Parathyroid adenoma (tissue), 2 donors: Measurements from ENCODE around the gene RIOX2.

ENCODE experiments used
- H2AFZ ChIP-seq: fragments of 300-600 bp; sonication (generic); one replicate; pipeline ENCODE4 v1.7.0; 2017; ENCODE audit warnings: antibody characterized with exemption, mild to moderate bottlenecking
- H3K27ac ChIP-seq: fragments of 300-600 bp; sonication (generic); one replicate; pipeline ENCODE4 v1.7.0; 2017
- H3K27me3 ChIP-seq: fragments of 300-600 bp; sonication (generic); one replicate; pipeline ENCODE4 v1.7.0; 2017; ENCODE audit warnings: low read length; ENCODE audit not compliant: control insufficient read depth, insufficient read depth
- H3K36me3 ChIP-seq: fragments of 300-600 bp; sonication (generic); one replicate; pipeline ENCODE4 v1.7.0; 2017; ENCODE audit warnings: low read length; ENCODE audit not compliant: control insufficient read depth, insufficient read depth
- H3K4me1 ChIP-seq: fragments of 300-600 bp; sonication (generic); one replicate; pipeline ENCODE4 v1.7.0; 2017; ENCODE audit warnings: control low read depth
- H3K4me2 ChIP-seq: fragments of 300-600 bp; sonication (generic); one replicate; pipeline ENCODE4 v1.7.0; 2017; ENCODE audit warnings: low read length
- H3K4me3 ChIP-seq: fragments of 300-600 bp; sonication (generic); one replicate; pipeline ENCODE4 v1.7.0; 2017; ENCODE audit warnings: low read depth, low read length
- H3K79me2 ChIP-seq: fragments of 300-600 bp; sonication (generic); one replicate; pipeline ENCODE4 v1.7.0; 2017; ENCODE audit warnings: control low read depth
- H3K9ac ChIP-seq: fragments of 300-600 bp; sonication (generic); one replicate; pipeline ENCODE4 v1.7.0; 2017; ENCODE audit warnings: mild to moderate bottlenecking
- H3K9me3 ChIP-seq: fragments of 300-600 bp; sonication (generic); one replicate; pipeline ENCODE4 v1.7.0; 2017; ENCODE audit warnings: low read length; ENCODE audit not compliant: control insufficient read depth
- CTCF ChIP-seq: fragments of 300-600 bp; sonication (generic); IDR thresholded peaks from one replicate; pipeline ENCODE4 v1.7.0; 2017; ENCODE audit warnings: antibody characterized with exemption, mild to moderate bottlenecking
- donor health status: primary hyperparathyroidism.

RIOX2 gene

GRCh38 chr3:97958396-97958795 lies 13.8 kb downstream of the RIOX2 start:
- H3K79me2 ChIP-seq, result no peaks in the 10 kb centered on the region
- H3K36me3 ChIP-seq, result no peaks in the 10 kb centered on the region
- H3K9me3 ChIP-seq, result no peaks in the 10 kb centered on the region
- H3K4me3 ChIP-seq, result no peak overlapping the region
- TF ChIP-seq CTCF, result no peak
- no peak overlapping the region for H2AFZ ChIP-seq
- no peak overlapping the region for H3K9ac ChIP-seq
- no peak overlapping the region for H3K27ac ChIP-seq
- H3K4me1 ChIP-seq, result no peaks in the 10 kb centered on the region
- H3K27me3 ChIP-seq, result no peaks in the 10 kb centered on the region
- no peak overlapping the region for H3K4me2 ChIP-seq

GRCh38 chr3:97957617-97958311 lies 14.5 kb downstream of the RIOX2 start:
- H3K4me3 ChIP-seq, result no peak overlapping the region
- H3K27ac ChIP-seq, result no peak overlapping the region
- H3K4me2 ChIP-seq, result no peak overlapping the region
- H3K79me2 ChIP-seq, result no peaks in the 10 kb centered on the region
- no peaks in the 10 kb centered on the region for H3K4me1 ChIP-seq
- H2AFZ ChIP-seq, result no peak overlapping the region
- no peaks in the 10 kb centered on the region for H3K9me3 ChIP-seq
- H3K27me3 ChIP-seq, result no peaks in the 10 kb centered on the region
- H3K36me3 ChIP-seq, result no peaks in the 10 kb centered on the region
- H3K9ac ChIP-seq, result no peak overlapping the region
- TF ChIP-seq CTCF, result no peak

GRCh38 chr3:97956051-97956450 lies 16.2 kb downstream of the RIOX2 start:
- Histone ChIP-seq H3K9me3 (no peaks in the 10 kb centered on the region), H3K4me2 (no peak overlapping the region), H3K4me3 (no peak overlapping the region), H3K27me3 (no peaks in the 10 kb centered on the region), H3K27ac (no peak overlapping the region), H3K9ac (no peak overlapping the region), H3K4me1 (no peaks in the 10 kb centered on the region), H3K79me2 (no peaks in the 10 kb centered on the region), H2AFZ (no peak overlapping the region), H3K36me3 (no peaks in the 10 kb centered on the region)
- no peak for TF ChIP-seq CTCF

- H3K27me3 ChIP-seq, result no peaks in the 10 kb centered on the region
- H3K9me3 ChIP-seq, result no peaks in the 10 kb centered on the region
- H3K27ac ChIP-seq, result no peak overlapping the region
- H3K4me1 ChIP-seq, result no peaks in the 10 kb centered on the region
- H3K36me3 ChIP-seq, result no peaks in the 10 kb centered on the region
- no peak overlapping the region for H2AFZ ChIP-seq
- H3K4me2 ChIP-seq, result no peak overlapping the region
- H3K4me3 ChIP-seq, result no peak overlapping the region
- no peak for TF ChIP-seq CTCF
- H3K79me2 ChIP-seq, result no peaks in the 10 kb centered on the region
- H3K9ac ChIP-seq, result no peak overlapping the region
Observed at GRCh38 chr3:97954228-97954827, 17.9 kb downstream of the RIOX2 start.

- no peak overlapping the region for H3K27ac ChIP-seq
- no peak overlapping the region for H3K4me2 ChIP-seq
- no peak for TF ChIP-seq CTCF
- H2AFZ ChIP-seq, result no peak overlapping the region
- no peaks in the 10 kb centered on the region for H3K4me1 ChIP-seq
- no peak overlapping the region for H3K9ac ChIP-seq
- H3K9me3 ChIP-seq, result no peaks in the 10 kb centered on the region
- no peak overlapping the region for H3K4me3 ChIP-seq
- H3K27me3 ChIP-seq, result no peaks in the 10 kb centered on the region
- no peaks in the 10 kb centered on the region for H3K36me3 ChIP-seq
- no peaks in the 10 kb centered on the region for H3K79me2 ChIP-seq
Observed at GRCh38 chr3:97952872-97953271, 19.4 kb downstream of the RIOX2 start.
